ENCODE measurements around the gene APOA4.
"Not testable (repeated sequence)": the region's sequence is repeated elsewhere in the genome, so short reads cannot be mapped to it uniquely, and the experiment has no call there.

Gene APOA4

DNA sequence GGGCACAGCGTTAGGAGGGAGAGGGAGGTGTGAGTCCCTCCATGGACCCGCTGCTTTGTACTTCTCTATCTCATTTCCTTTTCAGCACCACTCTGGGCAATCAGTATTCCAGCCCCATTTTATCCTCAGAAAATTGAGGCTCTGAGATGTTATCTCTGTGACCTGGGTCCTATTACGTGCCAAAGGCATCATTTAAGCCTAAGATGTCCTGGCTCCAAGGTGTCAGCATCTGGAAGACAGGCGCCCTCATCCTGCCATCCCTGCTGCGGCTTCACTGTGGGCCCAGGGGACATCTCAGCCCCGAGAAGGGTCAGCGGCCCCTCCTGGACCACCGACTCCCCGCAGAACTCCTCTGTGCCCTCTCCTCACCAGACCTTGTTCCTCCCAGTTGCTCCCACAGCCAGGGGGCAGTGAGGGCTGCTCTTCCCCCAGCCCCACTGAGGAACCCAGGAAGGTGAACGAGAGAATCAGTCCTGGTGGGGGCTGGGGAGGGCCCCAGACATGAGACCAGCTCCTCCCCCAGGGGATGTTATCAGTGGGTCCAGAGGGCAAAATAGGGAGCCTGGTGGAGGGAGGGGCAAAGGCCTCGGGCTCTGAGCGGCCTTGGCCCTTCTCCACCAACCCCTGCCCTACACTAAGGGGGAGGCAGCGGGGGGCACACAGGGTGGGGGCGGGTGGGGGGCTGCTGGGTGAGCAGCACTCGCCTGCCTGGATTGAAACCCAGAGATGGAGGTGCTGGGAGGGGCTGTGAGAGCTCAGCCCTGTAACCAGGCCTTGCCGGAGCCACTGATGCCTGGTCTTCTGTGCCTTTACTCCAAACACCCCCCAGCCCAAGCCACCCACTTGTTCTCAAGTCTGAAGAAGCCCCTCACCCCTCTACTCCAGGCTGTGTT lies 5.8 kb upstream of the APOA4 start:
- no peak for DNase-seq

- DNase-seq, result no peak
These were observed 4.4 kb upstream of the APOA4 start for GRCh38 chr11:116827461-116827860.

DNA sequence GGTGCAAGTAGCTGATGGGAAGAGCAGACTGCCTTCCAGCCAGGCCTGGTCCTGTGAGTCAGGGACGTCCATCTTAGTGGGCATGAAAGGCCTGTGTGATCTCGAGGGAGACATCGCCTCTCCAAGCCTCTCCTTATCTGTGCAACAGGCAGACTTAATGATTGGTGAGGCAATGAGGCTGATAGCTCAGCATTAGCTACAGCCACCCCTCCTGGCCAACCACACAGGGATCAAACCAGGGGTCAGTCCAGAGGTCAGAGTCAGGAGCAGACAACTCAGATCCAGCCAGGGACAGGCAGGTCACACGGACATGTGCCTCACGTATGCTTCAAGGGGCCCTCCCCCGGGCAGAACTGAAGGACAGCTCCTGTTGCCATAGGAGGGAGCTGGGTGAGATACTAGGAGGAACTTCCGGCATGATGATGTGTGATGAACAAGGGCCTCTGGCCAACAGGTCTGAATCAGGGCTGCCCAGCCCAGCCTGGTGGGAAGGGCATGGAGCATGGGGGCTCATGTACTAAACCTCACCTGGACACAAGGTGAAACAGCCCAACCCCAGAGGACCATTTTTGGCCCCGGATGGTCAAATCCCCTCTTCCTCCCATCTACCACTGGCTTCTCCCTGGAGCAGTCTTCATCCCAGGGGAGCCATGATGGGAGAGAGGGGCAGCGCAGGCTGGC lies 3.8 kb upstream of the APOA4 start:
- DNase-seq, result no peak

GRCh38 chr11:116825854-116826750 lies 3.0 kb upstream of the APOA4 start:
- no peak for DNase-seq

DNA sequence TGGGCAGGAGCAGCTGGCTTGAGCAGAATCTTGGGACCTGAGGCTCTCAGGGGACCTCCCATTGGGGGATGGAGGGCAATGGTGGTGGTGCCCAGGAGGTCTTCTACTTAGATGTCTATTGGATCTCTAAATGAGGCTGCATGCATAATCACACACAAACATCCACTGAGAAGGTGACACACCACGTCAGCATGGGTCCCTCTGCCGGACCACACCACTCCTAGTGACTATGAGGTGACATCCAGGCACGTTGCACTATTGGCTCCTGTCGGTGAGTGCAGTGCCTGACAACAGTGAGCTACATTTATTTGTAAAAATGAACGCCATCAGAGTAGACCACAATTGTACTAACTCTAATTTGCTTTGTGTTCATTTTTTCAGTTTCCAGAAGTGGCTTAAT lies 2.3 kb upstream of the APOA4 start:
- no peak for DNase-seq

DNA sequence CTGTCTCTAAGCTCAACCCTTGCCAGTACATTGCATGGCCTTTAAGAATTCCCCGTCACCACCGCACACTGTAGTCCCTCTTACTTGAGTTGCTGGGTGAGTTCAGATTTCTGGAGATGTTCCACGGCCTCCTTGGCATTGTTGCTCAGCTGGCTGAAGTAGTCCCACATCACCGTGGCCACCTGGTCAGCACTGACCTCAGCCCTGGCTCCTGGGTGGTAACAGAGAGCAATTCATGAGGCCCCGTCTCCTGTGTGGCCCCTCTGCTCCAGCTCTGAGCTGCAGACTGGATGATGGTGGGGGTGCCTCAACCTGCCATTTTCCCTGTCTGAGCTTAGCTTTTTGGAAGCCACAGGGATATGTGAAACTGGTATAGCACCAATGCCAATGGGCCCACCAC lies 529 bp downstream of the APOA4 start:
- DNase-seq, result no peak

DNA sequence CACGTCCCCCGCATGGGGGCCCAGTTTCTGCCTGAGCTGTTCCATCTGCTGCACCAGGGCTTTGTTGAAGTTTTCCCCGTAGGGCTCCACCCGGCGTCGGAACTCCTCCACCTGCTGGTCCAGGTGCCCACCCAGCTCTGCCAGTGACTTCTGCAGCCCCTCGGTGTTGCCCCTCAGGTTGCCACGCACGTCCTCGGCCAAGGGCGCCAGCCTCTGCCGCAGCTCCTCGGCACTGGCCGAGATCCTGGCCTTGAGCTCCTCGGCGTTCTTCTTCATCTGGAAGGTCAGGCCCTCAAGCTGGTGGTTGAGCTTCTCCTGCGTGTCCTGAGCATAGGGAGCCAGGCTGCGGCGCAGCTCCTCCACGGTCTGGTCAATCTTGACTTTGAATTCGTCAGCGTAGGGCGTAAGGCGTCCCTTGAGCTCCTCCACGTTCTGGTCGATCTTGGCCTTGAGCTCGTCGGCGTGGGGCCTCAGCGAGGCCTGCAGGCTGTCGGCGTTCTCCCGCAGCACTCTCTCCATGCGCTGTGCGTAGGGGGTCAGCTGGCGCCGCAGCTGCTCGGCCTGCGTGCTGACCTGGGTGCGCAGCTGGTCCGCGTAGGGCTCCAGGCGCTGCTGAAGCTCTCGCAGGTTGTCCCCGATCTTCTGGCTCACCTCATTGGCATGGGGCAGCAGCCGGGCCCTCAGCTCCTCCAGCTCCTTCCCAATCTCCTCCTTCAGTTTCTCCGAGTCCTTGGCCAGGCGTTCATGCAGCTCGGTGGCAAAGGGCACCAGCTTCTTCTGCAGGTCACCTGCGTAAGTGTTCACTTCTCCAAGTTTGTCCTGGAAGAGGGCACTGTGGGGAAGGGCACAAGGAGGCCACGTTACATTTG lies 1.8 kb downstream of the APOA4 start:
- no peak for DNase-seq

GRCh38 chr11:116819049-116819448 lies 4.1 kb downstream of the APOA4 start:
- no peak for DNase-seq

GRCh38 chr11:116814502-116814901 lies 8.6 kb downstream of the APOA4 start:
- no peak for DNase-seq

GRCh38 chr11:116813781-116814471 lies 9.2 kb downstream of the APOA4 start:
- no peak for DNase-seq

DNA sequence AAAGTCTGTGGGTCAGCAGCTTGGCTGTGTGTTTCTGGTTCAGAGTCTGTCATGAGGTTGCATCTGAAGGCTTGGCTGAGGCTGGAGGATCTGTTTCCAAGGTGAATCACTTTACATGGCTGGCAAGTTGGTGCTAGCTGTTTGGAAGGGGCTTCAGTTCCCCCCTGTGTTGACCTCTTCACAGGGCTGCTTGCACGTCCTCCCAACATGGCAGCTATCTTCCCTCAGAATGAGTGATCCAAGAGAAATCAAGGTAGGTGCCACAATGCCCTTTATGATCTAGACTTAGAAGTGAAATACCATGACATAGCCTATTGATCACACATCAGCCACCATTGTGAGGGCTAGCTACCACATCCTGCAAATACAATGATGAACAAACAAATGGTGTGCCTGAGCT lies 9.9 kb downstream of the APOA4 start:
- DNase-seq, result no peak

DNA sequence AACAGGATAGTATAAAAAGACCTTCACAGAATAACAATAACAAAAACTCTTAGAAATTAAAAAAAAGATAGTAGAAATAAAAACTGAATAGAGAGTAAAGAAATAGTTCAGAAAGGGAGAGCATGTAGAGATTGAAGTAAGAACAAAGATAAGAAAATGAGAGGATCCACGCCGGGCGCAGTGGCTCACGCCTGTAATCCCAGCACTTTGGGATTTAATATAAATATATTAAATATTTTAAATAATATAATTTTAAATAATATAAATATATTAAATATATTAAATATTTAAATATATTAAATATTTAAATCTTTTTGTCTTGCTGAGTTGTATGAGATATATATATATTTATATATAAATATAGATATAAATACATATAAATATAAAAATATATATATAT lies 11.0 kb downstream of the APOA4 start:
- no peak for DNase-seq

DNA sequence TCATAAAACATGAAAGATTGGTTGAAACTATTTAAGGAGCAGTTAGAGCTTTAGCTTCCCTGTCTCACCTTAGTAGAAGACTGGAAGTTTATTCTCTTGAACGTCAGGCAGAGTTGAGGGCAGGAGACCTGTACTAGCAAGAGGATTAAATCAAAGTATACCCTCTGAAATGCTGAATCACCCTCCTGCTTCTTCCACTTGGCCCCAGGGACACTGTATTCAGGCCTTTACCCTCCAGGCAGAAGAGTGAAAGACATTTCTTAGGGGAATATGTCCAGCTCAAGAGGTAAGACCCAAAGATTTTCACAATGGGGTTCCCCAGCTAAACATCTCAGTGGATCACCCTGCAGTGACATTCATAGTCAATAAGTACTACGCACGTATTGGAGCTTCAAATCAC lies 11.9 kb downstream of the APOA4 start:
- DNase-seq, result no peak

- DNase-seq, result no peak
These were observed 14.6 kb downstream of the APOA4 start for GRCh38 chr11:116808262-116809175.

DNA sequence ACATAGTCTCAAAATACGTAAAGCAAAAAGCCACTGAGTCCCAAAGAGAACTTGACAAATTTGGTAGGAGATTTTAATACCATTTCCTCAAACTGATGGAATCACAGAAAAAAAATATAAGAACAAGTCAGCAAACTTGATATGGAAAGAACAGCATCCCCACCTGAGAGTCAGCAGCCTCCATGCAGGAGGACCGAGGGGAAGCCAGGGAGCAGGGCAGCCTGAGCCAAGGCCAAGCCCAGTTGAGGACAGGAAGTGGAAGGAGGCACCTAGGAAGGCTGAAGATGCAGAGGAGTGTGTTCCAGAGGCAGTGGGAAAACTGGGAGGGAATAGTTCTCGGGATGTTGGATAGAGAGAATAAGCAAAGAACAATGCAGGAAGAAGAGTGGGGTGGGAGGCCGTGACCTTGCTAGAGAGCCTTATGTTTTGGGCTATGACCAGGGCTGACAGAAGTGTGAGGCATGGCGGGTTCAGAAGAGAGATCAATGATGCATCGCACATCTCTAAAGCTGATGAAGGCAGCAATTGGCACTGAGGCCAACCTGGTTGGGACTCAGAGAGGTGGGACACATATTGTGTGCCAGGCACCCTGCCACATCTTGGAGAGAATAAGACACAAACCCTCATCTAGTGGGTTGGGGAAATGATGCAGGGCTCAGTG lies 15.4 kb downstream of the APOA4 start:
- no peak for DNase-seq

GRCh38 chr11:116804001-116804400 lies 19.1 kb downstream of the APOA4 start:
- DNase-seq, result no peak

DNA sequence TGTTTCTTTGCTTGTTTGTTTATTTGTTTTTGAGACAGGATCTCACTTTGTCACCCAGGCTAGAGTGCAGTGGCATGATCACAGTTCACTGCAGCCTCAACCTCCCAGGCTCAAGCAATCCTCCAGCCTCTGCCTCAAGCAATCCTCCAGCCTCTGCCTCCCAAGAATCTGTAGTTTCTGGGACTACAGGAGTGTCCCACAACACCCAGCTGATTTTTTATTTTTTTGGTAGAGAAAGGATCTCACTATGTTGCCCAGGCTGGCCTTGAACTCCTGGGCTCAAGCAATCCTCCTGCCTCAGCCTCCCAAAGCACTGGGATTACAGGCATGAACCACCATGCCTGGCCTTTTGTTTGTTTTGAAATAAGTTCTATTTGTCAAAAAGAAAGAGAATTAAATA lies 21.4 kb downstream of the APOA4 start:
- DNase-seq, result not testable (repeated sequence)

DNA sequence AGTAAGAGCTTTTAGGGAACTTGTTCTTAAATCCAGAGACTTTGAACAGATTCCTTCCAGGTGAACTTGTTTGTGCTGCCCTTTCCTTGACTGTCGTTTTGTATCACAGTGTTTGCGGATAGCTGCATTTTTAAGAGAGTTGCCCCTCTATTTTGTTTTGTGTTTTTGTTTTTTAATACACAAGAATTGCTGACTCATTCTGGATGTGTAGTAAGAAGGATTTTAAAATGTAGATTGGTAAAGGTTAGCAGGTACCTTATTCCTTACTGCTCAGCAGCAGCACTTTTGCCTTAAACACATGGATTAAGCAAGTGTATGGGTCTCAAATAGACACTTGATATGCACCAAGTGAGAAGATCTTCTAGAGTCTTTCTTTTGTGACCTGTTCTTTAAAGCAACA lies 22.5 kb downstream of the APOA4 start:
- DNase-seq, result no peak

GRCh38 chr11:116798368-116798767 lies 24.7 kb downstream of the APOA4 start:
- DNase-seq, result no peak

DNA sequence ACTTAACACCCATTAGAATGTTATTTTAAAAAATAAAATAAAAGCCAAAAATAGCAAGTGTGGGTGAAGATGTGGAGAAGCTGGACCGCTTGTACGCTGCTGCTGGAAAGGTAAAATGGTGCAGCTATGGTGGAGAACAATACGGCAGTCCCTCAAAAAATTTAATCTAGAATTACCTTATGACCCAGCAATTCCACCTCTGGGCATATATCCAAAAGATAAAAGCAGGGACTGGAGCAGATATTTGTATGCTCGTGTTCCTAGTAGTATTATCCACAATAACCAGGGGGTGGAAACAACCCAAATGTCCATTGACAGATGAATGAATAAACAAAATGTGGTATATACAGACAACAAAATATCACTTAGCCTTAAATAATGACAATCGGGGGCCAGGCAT lies 25.3 kb downstream of the APOA4 start:
- no peak for DNase-seq

All from GF-D8 (cell line).